B cell (primary cell): ENCODE data around the gene NUP210.

Experiments used
- CTCF ChIP-seq: fragments of 200-600 bp; IDR thresholded peaks from one replicate; pipeline ENCODE4 v1.8.0; 2022; ENCODE audit warnings: antibody characterized with exemption, mild to moderate bottlenecking
- EZH2 ChIP-seq: IDR thresholded peaks from 2 replicates; pipeline ENCODE4 v1.6.1; 2012; ENCODE audit warnings: borderline replicate concordance, low read depth, mild to moderate bottlenecking, moderate library complexity, low read length; ENCODE audit not compliant: insufficient read depth, poor library complexity, severe bottlenecking

GRCh38 chr3:13385373-13385965 is 34.7 kb downstream of the NUP210 start:
- TF ChIP-seq CTCF = no peak
- no peak for TF ChIP-seq EZH2
